IMR-90 (cell line): ENCODE results near the gene FADD.

Experiments used
- BHLHE40 ChIP-seq: fragments of 150-350 bp; IDR thresholded peaks from 2 replicates; pipeline ENCODE4 v1.6.1; 2016; ENCODE audit warnings: mild to moderate bottlenecking, low read depth, low read length
- CEBPB ChIP-seq: IDR thresholded peaks from 2 replicates; pipeline ENCODE4 v1.6.1; 2012; ENCODE audit warnings: low read depth, low read length, improper control_type of control experiment
- FOS ChIP-seq: fragments of 150-350 bp; IDR thresholded peaks from 2 replicates; pipeline ENCODE4 v1.6.1; 2016; ENCODE audit warnings: low read depth, low read length
- MAFK ChIP-seq: IDR thresholded peaks from 2 replicates; pipeline ENCODE4 v1.6.1; 2012; ENCODE audit warnings: low read depth, low read length, improper control_type of control experiment
- MAZ ChIP-seq: IDR thresholded peaks from 2 replicates; pipeline ENCODE4 v1.6.1; 2012; ENCODE audit warnings: low read depth, mild to moderate bottlenecking, low read length, improper control_type of control experiment, moderate library complexity, borderline replicate concordance
- MXI1 ChIP-seq: IDR thresholded peaks from 2 replicates; pipeline ENCODE4 v1.6.1; 2012; ENCODE audit warnings: low read depth, mild to moderate bottlenecking, low read length, moderate library complexity, borderline replicate concordance
- POLR2A ChIP-seq: IDR thresholded peaks from 2 replicates; pipeline ENCODE4 v1.6.1; 2012; ENCODE audit warnings: mild to moderate bottlenecking, low read depth, low read length
- RAD21 ChIP-seq: IDR thresholded peaks from 2 replicates; pipeline ENCODE4 v1.6.1; 2012; ENCODE audit warnings: low read length, improper control_type of control experiment
- RCOR1 ChIP-seq: IDR thresholded peaks from 2 replicates; pipeline ENCODE4 v1.6.1; 2012; ENCODE audit warnings: mild to moderate bottlenecking, low read length, improper control_type of control experiment; ENCODE audit not compliant: insufficient replicate concordance
- SMC3 ChIP-seq: fragments of 150-350 bp; IDR thresholded peaks from 2 replicates; pipeline ENCODE4 v1.6.1; 2016; ENCODE audit warnings: low read depth, mild to moderate bottlenecking, antibody characterized with exemption, low read length, moderate library complexity
- TF ChIP-seq, protein P1 (sequence below): conservative IDR thresholded peaks from 2 replicates; pipeline ENCODE4 v1.5.1; 2012; ENCODE audit warnings: mild to moderate bottlenecking, low read depth, low read length, improper control_type of control experiment
- TF ChIP-seq, protein P2 (sequence below): fragments of 150-350 bp; IDR thresholded peaks from 2 replicates; pipeline ENCODE4 v1.6.1; 2017; ENCODE audit warnings: mild to moderate bottlenecking, antibody characterized with exemption, low read length, low read depth

DNA sequence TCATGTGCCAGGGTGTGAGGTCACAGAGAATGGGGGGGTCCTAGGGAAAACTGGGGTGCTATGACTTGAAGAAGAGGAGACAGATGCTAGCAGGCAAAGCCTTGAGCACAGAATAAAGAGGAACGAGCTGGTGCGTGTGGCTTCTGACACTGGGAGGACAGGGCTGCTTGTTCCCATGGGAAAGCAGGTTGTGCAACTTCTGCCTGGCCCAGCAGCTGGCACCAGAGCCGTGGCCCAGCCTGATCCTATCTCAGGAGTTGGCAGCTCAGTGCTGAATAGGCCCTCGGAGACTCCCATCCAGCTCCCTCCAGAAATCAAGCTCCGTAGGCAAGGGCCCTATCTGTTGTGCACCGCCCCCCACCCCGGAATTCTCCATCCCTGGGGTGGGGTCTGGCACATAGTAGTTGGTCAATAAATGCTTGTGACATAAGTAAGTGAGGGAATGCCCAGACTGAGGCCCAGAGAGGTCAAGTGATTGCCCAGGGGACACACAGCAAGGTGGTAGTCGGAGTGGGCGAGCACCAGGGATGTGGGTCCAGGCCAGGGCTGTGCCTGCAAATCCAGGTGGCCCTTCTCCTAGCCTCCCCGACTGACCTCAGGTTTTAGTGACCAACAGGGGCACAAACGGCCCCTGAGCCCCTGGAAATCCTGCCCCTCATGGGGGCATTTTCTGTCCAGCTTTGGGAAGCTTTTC lies 19.5 kb upstream of the FADD start:
- TF ChIP-seq MAFK = no peak
- no peak for TF ChIP-seq POLR2A
- TF ChIP-seq, protein P1, sequence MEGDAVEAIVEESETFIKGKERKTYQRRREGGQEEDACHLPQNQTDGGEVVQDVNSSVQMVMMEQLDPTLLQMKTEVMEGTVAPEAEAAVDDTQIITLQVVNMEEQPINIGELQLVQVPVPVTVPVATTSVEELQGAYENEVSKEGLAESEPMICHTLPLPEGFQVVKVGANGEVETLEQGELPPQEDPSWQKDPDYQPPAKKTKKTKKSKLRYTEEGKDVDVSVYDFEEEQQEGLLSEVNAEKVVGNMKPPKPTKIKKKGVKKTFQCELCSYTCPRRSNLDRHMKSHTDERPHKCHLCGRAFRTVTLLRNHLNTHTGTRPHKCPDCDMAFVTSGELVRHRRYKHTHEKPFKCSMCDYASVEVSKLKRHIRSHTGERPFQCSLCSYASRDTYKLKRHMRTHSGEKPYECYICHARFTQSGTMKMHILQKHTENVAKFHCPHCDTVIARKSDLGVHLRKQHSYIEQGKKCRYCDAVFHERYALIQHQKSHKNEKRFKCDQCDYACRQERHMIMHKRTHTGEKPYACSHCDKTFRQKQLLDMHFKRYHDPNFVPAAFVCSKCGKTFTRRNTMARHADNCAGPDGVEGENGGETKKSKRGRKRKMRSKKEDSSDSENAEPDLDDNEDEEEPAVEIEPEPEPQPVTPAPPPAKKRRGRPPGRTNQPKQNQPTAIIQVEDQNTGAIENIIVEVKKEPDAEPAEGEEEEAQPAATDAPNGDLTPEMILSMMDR = no peak
- no peak for TF ChIP-seq SMC3
- TF ChIP-seq RAD21 = no peak
- TF ChIP-seq MXI1 = no peak
- TF ChIP-seq CEBPB = 0 out of 2 replicates have a peak, but pooled peaks have one; percentile 25
- TF ChIP-seq, protein P2, sequence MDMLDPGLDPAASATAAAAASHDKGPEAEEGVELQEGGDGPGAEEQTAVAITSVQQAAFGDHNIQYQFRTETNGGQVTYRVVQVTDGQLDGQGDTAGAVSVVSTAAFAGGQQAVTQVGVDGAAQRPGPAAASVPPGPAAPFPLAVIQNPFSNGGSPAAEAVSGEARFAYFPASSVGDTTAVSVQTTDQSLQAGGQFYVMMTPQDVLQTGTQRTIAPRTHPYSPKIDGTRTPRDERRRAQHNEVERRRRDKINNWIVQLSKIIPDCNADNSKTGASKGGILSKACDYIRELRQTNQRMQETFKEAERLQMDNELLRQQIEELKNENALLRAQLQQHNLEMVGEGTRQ = no peak
- TF ChIP-seq MAZ = no peak
- TF ChIP-seq BHLHE40 = no peak
- no peak for TF ChIP-seq RCOR1
- TF ChIP-seq FOS = no peak
